H1 (cell line): ENCODE data around the gene ARHGEF3. TPM values are rescaled to one million over a fixed set of nuclear protein-coding genes. Genes with fewer than 3 reads are reported as not detected.

Experiments used
- CTCF ChIA-PET: fragments of 300-600 bp; sonication (Branson Sonifier 250); formaldehyde crosslinking; loops from one replicate; lab custom pipeline; 2021; ENCODE audit not compliant: partially characterized antibody; lab: Charles Lee
- POLR2A ChIA-PET: fragments of 300-600 bp; sonication (Branson Sonifier 250); formaldehyde crosslinking; loops from one replicate; lab custom pipeline; 2021; ENCODE audit warnings: inconsistent platforms; ENCODE audit not compliant: partially characterized antibody; lab: Charles Lee
- DNase-seq, 2 experiments: peaks; one replicate each; pipeline versions ENCODE4 v3.0.0 to v3.0.0-alpha.2; 2010 to 2022; ENCODE audit warnings: low spot score in 2 of 2, low read depth in 1 of 2, mixed read lengths in 1 of 2
- FAIRE-seq: peaks from 2 replicates; lab custom pipeline; 2011; peaks lifted over from hg19 to GRCh38; lab: Jason Lieb, UNC
- H2AFZ ChIP-seq: 2 replicates; pipeline ENCODE4 v1.8.1; 2012; ENCODE audit warnings: low read length, inconsistent platforms
- H2AK5ac ChIP-seq: 2 replicates; pipeline ENCODE4 v1.6.1; 2013; ENCODE audit warnings: low read depth, low read length
- H2BK120ac ChIP-seq: replicated peaks from 2 replicates; pipeline ENCODE3; 2013; ENCODE audit warnings: low read depth, low read length, inconsistent platforms
- H2BK12ac ChIP-seq: 2 replicates; pipeline ENCODE4 v1.6.1; 2013; ENCODE audit warnings: low read depth, low read length
- H2BK15ac ChIP-seq: 2 replicates; pipeline ENCODE4 v1.6.1; 2013; ENCODE audit warnings: low read length
- H2BK20ac ChIP-seq: 2 replicates; pipeline ENCODE4 v1.6.1; 2013; ENCODE audit warnings: low read length
- H2BK5ac ChIP-seq: 2 replicates; pipeline ENCODE4 v1.6.1; 2013; ENCODE audit warnings: low read depth, low read length
- H3K14ac ChIP-seq: 2 replicates; pipeline ENCODE4 v1.6.1; 2013; ENCODE audit warnings: inconsistent platforms; ENCODE audit not compliant: insufficient read length
- H3K18ac ChIP-seq: 2 replicates; pipeline ENCODE4 v1.6.1; 2013; ENCODE audit warnings: low read length; ENCODE audit errors: extremely low read depth
- H3K23ac ChIP-seq: 2 replicates; pipeline ENCODE4 v1.6.1; 2013; ENCODE audit warnings: inconsistent platforms; ENCODE audit not compliant: insufficient read length
- H3K23me2 ChIP-seq: 2 replicates; pipeline ENCODE4 v1.6.1; 2013; ENCODE audit warnings: low read depth, low read length
- H3K27ac ChIP-seq: 2 replicates; pipeline ENCODE4 v1.6.1; 2011; ENCODE audit warnings: low read depth, low read length, inconsistent platforms
- H3K27me3 ChIP-seq, 4 experiments: replicated peaks in 1 of 4; 1 replicate in 1 of 4; 2 replicates in 3 of 4; pipeline versions ENCODE4 v1.6.1 to v1.8.1; 2011 to 2013; ENCODE audit warnings: low read length in 3 of 4, mild to moderate bottlenecking in 3 of 4, inconsistent platforms in 2 of 4, mixed read lengths in 2 of 4, moderate library complexity in 1 of 4; ENCODE audit not compliant: control insufficient read depth in 3 of 4, insufficient read depth in 3 of 4; ENCODE audit errors: extremely low read depth in 1 of 4
- H3K36me3 ChIP-seq, 4 experiments: 2 replicates each; pipeline versions ENCODE4 v1.6.1 to v1.8.1; 2011 to 2013; ENCODE audit warnings: mild to moderate bottlenecking in 4 of 4, low read length in 3 of 4, moderate library complexity in 2 of 4, control low read depth in 1 of 4, inconsistent platforms in 1 of 4; ENCODE audit not compliant: insufficient read depth in 4 of 4, control insufficient read depth in 2 of 4
- H3K4ac ChIP-seq: replicated peaks from 2 replicates; pipeline ENCODE3; 2013; ENCODE audit warnings: low read length, low read depth, mixed read lengths, inconsistent platforms; ENCODE audit not compliant: insufficient read length
- H3K4me1 ChIP-seq, 4 experiments: replicated peaks in 1 of 4; 1 replicate in 1 of 4; 2 replicates in 3 of 4; pipeline versions ENCODE4 v1.6.1 to v1.8.1; 2011 to 2013; ENCODE audit warnings: low read length in 3 of 4, inconsistent platforms in 2 of 4, mixed read lengths in 1 of 4; ENCODE audit not compliant: insufficient read depth in 4 of 4, control insufficient read depth in 3 of 4
- H3K4me2 ChIP-seq, 2 experiments: 2 replicates each; pipeline versions ENCODE4 v1.6.1 to v1.8.1; 2011 to 2013; ENCODE audit warnings: low read depth in 2 of 2, low read length in 2 of 2, control low read depth in 1 of 2, inconsistent platforms in 1 of 2, mild to moderate bottlenecking in 1 of 2; ENCODE audit not compliant: insufficient read depth in 1 of 2
- H3K4me3 ChIP-seq, 4 experiments: fragments of 200-600, 300-600 bp in 1 of 4; sonication (generic), shearing (Covaris generic), sonication (Bioruptor Twin) in 1 of 4; 2 replicates each; pipeline versions ENCODE4 v1.5.1 to v1.8.1; 2011 to 2016; ENCODE audit warnings: low read length in 4 of 4, low read depth in 3 of 4, control low read depth in 2 of 4, inconsistent platforms in 2 of 4, mild to moderate bottlenecking in 2 of 4, mixed read lengths in 1 of 4, moderate library complexity in 1 of 4; ENCODE audit not compliant: insufficient read depth in 2 of 4; ENCODE audit errors: extremely low read depth in 1 of 4
- H3K56ac ChIP-seq: replicated peaks from 2 replicates; pipeline ENCODE3; 2013; ENCODE audit warnings: low read depth, mild to moderate bottlenecking, mixed read lengths, low read length, inconsistent platforms; ENCODE audit not compliant: insufficient read length
- H3K79me1 ChIP-seq: 2 replicates; pipeline ENCODE4 v1.6.1; 2013; ENCODE audit warnings: low read depth, low read length, control low read depth
- H3K79me2 ChIP-seq, 2 experiments: 2 replicates each; pipeline versions ENCODE4 v1.6.1 to v1.8.1; 2012 to 2013; ENCODE audit warnings: low read length in 2 of 2, mild to moderate bottlenecking in 2 of 2, inconsistent platforms in 1 of 2; ENCODE audit not compliant: insufficient read depth in 2 of 2, control insufficient read depth in 1 of 2
- H3K9ac ChIP-seq, 4 experiments: replicated peaks in 1 of 4; 1 replicate in 1 of 4; 2 replicates in 3 of 4; pipeline versions ENCODE4 v1.6.1 to v1.8.1; 2011 to 2013; ENCODE audit warnings: low read depth in 3 of 4, low read length in 3 of 4, control low read depth in 2 of 4, mild to moderate bottlenecking in 2 of 4, moderate library complexity in 2 of 4, inconsistent platforms in 1 of 4; ENCODE audit errors: extremely low read depth in 1 of 4
- H3K9me3 ChIP-seq, 2 experiments: 2 replicates each; pipeline versions ENCODE4 v1.6.1 to v1.8.1; 2012 to 2013; ENCODE audit warnings: mild to moderate bottlenecking in 2 of 2, moderate library complexity in 2 of 2, control low read depth in 1 of 2, inconsistent platforms in 1 of 2, low read depth in 1 of 2, low read length in 1 of 2, mixed read lengths in 1 of 2; ENCODE audit not compliant: insufficient read depth in 2 of 2
- H4K20me1 ChIP-seq, 2 experiments: replicated peaks in 1 of 2; 2 replicates each; pipeline versions ENCODE3 to v1.8.1; 2011 to 2013; ENCODE audit warnings: inconsistent platforms in 2 of 2, low read length in 2 of 2, mild to moderate bottlenecking in 1 of 2; ENCODE audit not compliant: insufficient read depth in 2 of 2, control insufficient read depth in 1 of 2
- H4K5ac ChIP-seq: 2 replicates; pipeline ENCODE4 v1.6.1; 2013; ENCODE audit warnings: low read length, low read depth, mixed read lengths, inconsistent platforms; ENCODE audit not compliant: insufficient read length
- H4K8ac ChIP-seq: 2 replicates; pipeline ENCODE4 v1.8.0; 2013; ENCODE audit warnings: mild to moderate bottlenecking, moderate library complexity, low read length, inconsistent platforms; ENCODE audit not compliant: insufficient read depth; ENCODE audit errors: extremely low read depth
- H4K91ac ChIP-seq: replicated peaks from 2 replicates; pipeline ENCODE3; 2013; ENCODE audit warnings: low read length, mixed read lengths, inconsistent platforms; ENCODE audit not compliant: insufficient read length
- CTCF ChIP-seq, 3 experiments: IDR thresholded peaks; 1 replicate in 2 of 3; 2 replicates in 1 of 3; pipeline versions ENCODE4 v1.5.1 to v1.6.1; 2011; ENCODE audit warnings: low read length in 3 of 3, mild to moderate bottlenecking in 3 of 3, inconsistent platforms in 2 of 3, low read depth in 1 of 3, moderate library complexity in 1 of 3; ENCODE audit not compliant: insufficient read depth in 1 of 3; ENCODE audit errors: control extremely low read depth in 1 of 3
- EZH2 ChIP-seq: fragments of 200-600 bp; sonication (generic); IDR thresholded peaks from 2 replicates; pipeline ENCODE4 v1.7.1; 2012; ENCODE audit warnings: low read depth, mild to moderate bottlenecking, moderate library complexity, low read length, inconsistent platforms; ENCODE audit not compliant: severe bottlenecking
- PHF8 ChIP-seq: fragments of 200-600 bp; sonication (generic); conservative IDR thresholded peaks from 2 replicates; pipeline ENCODE4 v1.7.1; 2012; ENCODE audit warnings: low read depth, mild to moderate bottlenecking, inconsistent platforms, low read length, moderate library complexity
- POLR2AphosphoS5 ChIP-seq: IDR thresholded peaks from 2 replicates; pipeline ENCODE4 v1.6.1; 2011; ENCODE audit warnings: low read depth, low read length
- SAP30 ChIP-seq: fragments of 300-600 bp; sonication (generic); IDR thresholded peaks from 2 replicates; pipeline ENCODE4 v1.7.1; 2012; ENCODE audit warnings: low read length, moderate library complexity, mild to moderate bottlenecking, inconsistent platforms; ENCODE audit not compliant: insufficient read depth, insufficient replicate concordance
- WGBS, 2 experiments: shearing (Covaris generic) in 1 of 2; methylation state at CpG; one replicate each; pipeline versions ENCODE4 v1.1.6 to v1.1.7; 2013 to 2015; ENCODE audit warnings: low lambda C conversion rate in 2 of 2, mixed read lengths in 2 of 2, inconsistent platforms in 1 of 2, low coverage in 1 of 2, missing lambda C conversion rate in 1 of 2; ENCODE audit not compliant: insufficient replicate concordance in 2 of 2, insufficient coverage in 1 of 2, insufficient read length in 1 of 2; ENCODE audit errors: extremely low coverage in 1 of 2, missing lambda C conversion rate in 1 of 2; 5-methylcytosine and 5-hydroxymethylcytosine counted together
- polyA plus RNA-seq, 7 experiments: library from polyadenylated mRNA; depleted of rRNA in 3 of 7; stranded (reverse) in 5 of 7; unstranded in 2 of 7; fragments of >200 nt in 5 of 7; fragments of 200-250 nt in 2 of 7; gene quantifications; 1 replicate in 5 of 7; 2 replicates in 1 of 7; 4 replicates in 1 of 7; pipeline versions ENCODE4 v1.2.1 to v1.2.3, GENCODE V29; 2011 to 2013; ENCODE audit warnings: missing spikeins in 2 of 7, mixed read lengths in 2 of 7
- total RNA-seq: library from RNA; stranded (reverse); fragmentation: NEBNext Ultra II Directional; extraction: Animal tissue kit (Norgen Biotek cat#: 25700); gene quantifications from 2 replicates; pipeline ENCODE4 v1.2.1, GENCODE V29; 2021

Gene ARHGEF3
- total and polyA plus RNA-seq, 2 of the 8 experiments (the other 6 are each of a cell fraction or from before 2014, with no cell fraction given): 2.8 to 6.0 TPM

DNA sequence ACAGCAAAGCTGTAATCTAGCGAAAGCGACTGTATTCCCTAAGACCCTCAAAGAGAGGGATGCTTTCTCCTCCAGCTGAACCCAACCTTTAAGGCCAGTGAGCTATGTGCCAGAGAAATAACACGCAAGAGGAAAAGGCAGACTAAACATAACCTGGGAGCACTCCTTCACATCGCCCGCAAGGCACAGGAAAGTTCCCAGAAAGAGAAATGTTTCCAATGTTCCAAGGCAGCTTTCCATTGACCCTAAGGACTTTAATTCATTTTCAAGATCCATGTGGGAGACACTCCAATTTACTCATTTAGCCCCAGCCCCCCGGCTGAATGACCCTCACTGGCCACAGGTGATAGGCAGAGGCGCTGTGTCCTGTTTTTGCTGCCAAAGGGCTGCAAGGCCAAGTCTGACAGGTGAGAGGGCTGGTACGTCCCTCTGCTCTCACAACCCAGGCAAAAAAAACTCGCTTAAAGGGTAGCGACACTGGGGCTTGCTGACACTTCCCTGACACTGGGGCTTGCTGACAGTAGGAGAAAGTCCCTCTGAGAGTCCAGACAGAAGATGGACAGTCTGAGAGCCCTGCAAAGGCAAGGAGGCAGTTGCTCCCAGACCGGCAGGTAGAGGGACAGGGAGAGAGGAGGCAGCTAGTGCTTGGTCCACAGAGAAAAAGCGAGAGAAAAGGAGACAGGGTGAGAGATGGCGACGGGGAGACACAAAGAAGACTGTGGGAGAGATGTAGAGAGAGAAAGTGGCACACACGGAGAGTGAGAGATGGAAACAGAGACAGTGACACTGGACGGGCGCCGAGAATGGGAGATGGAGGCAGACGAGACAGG, 702 bp downstream of the ARHGEF3 start:
- Histone ChIP-seq H3K27ac (no peak overlapping the region), H3K4me2 (peak overlapping the region; percentile 94 to 96), H3K4ac (no peak overlapping the region), H3K79me2 (no peaks in the 10 kb centered on the region), H3K23ac (no peak overlapping the region), H3K23me2 (peaks cover 7% of the 10 kb centered on the region)
- no peak for TF ChIP-seq POLR2AphosphoS5
- TF ChIP-seq SAP30: peak; percentile 26
- no peak; the same call in 1 of the 2 replicates for TF ChIP-seq PHF8
- TF ChIP-seq EZH2: no peak
- peak in 1 of 3 experiments; percentile 2; a peak in 1 of 4 replicates for TF ChIP-seq CTCF (IDR thresholded peaks at IDR 0.05; ENCODE audit: control extremely low read depth in 1 of 3, insufficient read depth in 1 of 3, low read depth in 1 of 3, low read length in 3 of 3)
- TF ChIP-seq, all 59 proteins: peak for 2
- Histone ChIP-seq H4K91ac (no peak overlapping the region), H3K79me1 (no peaks in the 10 kb centered on the region), H3K9me3 (no peaks in the 10 kb centered on the region), H2AFZ (peak overlapping the region; percentile 94), H3K36me3 (no peaks in the 10 kb centered on the region), H2BK120ac (no peak overlapping the region), H3K4me3 (peak overlapping the region; percentile 31 to 79 (median 76)), H3K9ac (peak overlapping the region in 3 of 4 experiments; percentile 44 to 59 (median 56); a peak in 4 of 7 replicates), H2BK20ac (no peak overlapping the region), H3K4me1 (peaks cover 0 to 9% (median 3%) of the 10 kb centered on the region in 4 experiments; a peak in 4 of 7 replicates), H2BK15ac (no peak overlapping the region), H2AK5ac (no peak overlapping the region), H2BK5ac (0 out of 2 replicates have a peak overlapping the region, but pooled peaks have one; percentile 18), H2BK12ac (0 out of 2 replicates have a peak overlapping the region, but pooled peaks have one; percentile 46), H4K20me1 (peaks cover 0 to 4% of the 10 kb centered on the region in 2 experiments), H4K8ac (no peak overlapping the region), H3K14ac (no peak overlapping the region), H3K27me3 (peaks cover 0 to 11% (median 7%) of the 10 kb centered on the region in 4 experiments; a peak in 3 of 7 replicates), H3K56ac (no peak overlapping the region), H4K5ac (no peak overlapping the region), H3K18ac (no peak overlapping the region; the same call in 1 of the 2 replicates)
- ChIA-PET POLR2A (interaction anchor here (1.0 to 2.1 kb wide), 4 partner anchors 10 to 186 kb away, joined by 3 to 8 read pairs (median 4); partner anchors contain the start of gene TASOR), CTCF (interaction anchor here (0.6 to 9.8 kb wide), 40 partner anchors 11 to 453 kb away, joined by 3 to 92 read pairs (median 4); no protein-coding TSS in a partner anchor)
- DNase-seq (no peak), FAIRE-seq (no peak)
- 47% methylated on average over 19 of the region's 19 CpGs; no CpG with 5 or more reads in 1 of the 2 experiments for WGBS, 2 experiments
